DOHH2 (cell line): ENCODE results near the gene COIL.

ENCODE experiments used
- EZH2phosphoT487 ChIP-seq: fragments of 200-600 bp; sonication (generic); IDR thresholded peaks from 2 replicates; pipeline ENCODE4 v1.6.1; 2017; ENCODE audit warnings: borderline replicate concordance, mild to moderate bottlenecking, antibody characterized with exemption, low read length, moderate library complexity, mixed read lengths
- TF ChIP-seq, protein P1 (sequence below): fragments of 200-600 bp; sonication (generic); IDR thresholded peaks from one replicate; pipeline ENCODE4 v1.5.1; 2014; ENCODE audit warnings: antibody characterized with exemption, mild to moderate bottlenecking, low read depth, low read length; ENCODE audit not compliant: poor library complexity, severe bottlenecking

DNA sequence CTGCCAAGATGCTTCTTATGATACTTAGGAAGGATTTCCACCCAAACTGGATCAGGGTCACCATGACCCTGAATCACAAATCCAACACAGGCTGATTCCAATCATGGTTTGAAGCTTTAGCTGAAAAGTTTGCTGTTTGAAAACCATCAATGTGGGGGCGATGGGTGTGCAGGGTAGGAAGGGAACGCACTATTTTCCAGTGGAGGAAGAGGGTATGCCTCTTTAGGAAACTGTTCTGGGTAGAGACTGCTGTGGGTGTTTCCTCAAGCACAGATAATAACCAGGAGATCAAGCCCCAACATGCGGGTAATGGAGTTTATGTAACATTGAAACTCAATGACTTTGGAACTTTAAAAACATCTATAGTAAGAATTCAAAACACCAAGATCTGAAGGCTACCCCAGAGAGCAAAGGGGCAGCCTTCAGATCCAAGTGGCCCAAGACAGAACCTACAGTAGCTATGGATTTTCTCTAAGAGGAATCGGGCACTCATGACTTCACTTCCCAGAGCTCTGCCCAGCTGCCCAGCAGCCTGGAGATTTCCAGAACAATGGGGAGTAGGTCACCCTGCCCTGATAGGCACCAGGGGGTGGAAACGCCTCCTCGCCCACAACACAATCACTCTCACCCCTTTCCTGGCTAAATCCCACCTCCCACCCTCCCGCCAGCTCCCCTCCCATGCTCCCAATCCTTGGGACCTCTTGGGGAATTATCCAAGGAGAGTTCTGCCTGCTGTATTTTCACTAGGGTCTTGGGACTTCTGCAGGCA, 69.8 kb downstream of the COIL start:
- TF ChIP-seq, protein P1, sequence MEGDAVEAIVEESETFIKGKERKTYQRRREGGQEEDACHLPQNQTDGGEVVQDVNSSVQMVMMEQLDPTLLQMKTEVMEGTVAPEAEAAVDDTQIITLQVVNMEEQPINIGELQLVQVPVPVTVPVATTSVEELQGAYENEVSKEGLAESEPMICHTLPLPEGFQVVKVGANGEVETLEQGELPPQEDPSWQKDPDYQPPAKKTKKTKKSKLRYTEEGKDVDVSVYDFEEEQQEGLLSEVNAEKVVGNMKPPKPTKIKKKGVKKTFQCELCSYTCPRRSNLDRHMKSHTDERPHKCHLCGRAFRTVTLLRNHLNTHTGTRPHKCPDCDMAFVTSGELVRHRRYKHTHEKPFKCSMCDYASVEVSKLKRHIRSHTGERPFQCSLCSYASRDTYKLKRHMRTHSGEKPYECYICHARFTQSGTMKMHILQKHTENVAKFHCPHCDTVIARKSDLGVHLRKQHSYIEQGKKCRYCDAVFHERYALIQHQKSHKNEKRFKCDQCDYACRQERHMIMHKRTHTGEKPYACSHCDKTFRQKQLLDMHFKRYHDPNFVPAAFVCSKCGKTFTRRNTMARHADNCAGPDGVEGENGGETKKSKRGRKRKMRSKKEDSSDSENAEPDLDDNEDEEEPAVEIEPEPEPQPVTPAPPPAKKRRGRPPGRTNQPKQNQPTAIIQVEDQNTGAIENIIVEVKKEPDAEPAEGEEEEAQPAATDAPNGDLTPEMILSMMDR, result no peak
- no peak for TF ChIP-seq EZH2phosphoT487
